ENCODE data around the gene TRIM72. TPM values are rescaled to one million over a fixed set of nuclear protein-coding genes. Genes with fewer than 3 reads are reported as not detected.

The TRIM72 gene
- total RNA-seq, 1 donor from 2014 or later, result 0.04 TPM

DNA sequence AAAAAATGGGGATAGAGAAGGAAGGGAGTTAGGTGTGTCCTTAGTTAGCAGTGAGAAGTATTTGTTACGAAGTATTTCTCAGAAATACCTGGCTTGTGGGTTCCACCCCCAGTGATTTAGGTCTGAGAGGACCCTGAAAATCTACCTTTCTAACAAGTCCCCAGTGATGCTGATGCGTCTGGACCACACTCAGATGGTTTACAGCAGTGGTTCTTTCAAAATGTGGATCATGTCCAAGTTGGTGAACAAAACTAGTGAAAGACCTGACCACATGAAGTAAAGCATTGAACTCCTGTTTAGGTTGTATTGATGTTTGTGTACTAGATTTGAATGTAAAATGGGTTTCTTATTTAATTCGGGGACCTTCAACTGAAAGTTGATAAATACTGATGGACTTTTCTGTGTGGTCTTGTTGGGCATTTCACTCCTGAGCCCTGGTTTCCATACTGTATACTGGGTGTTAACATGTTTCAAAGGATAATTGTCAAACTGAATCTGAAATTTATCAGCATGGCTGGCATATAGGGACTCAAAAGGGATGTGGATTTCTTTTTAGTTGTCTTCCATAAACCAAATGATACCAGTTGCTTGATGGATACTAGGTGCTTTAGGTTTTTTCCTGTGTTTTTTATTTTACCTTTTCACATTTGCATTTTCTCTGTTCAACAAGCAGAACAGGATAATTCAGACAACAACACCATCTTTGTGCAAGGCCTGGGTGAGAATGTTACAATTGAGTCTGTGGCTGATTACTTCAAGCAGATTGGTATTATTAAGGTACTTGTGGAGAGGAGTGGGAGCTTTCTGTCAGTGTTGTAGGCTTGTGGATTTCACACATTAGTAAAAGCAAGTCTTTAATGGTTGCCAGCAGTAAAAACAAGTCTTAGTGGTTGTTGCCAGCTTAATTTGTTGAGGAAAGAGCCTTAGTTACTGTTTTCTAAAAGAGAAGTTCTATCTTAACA lies 25.2 kb upstream of the TRIM72 start:
- no peaks in the 10 kb centered on the region for H3K9me3 Mint-ChIP-seq
- no peak overlapping the region for H3K27ac Mint-ChIP-seq
- TF ChIP-seq, protein P1, sequence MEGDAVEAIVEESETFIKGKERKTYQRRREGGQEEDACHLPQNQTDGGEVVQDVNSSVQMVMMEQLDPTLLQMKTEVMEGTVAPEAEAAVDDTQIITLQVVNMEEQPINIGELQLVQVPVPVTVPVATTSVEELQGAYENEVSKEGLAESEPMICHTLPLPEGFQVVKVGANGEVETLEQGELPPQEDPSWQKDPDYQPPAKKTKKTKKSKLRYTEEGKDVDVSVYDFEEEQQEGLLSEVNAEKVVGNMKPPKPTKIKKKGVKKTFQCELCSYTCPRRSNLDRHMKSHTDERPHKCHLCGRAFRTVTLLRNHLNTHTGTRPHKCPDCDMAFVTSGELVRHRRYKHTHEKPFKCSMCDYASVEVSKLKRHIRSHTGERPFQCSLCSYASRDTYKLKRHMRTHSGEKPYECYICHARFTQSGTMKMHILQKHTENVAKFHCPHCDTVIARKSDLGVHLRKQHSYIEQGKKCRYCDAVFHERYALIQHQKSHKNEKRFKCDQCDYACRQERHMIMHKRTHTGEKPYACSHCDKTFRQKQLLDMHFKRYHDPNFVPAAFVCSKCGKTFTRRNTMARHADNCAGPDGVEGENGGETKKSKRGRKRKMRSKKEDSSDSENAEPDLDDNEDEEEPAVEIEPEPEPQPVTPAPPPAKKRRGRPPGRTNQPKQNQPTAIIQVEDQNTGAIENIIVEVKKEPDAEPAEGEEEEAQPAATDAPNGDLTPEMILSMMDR (IDR thresholded peaks at IDR 0.05; ENCODE audit: unreplicated experiment), result no peak
- no peak for DNase-seq (ENCODE audit: low spot score in 2 of 2, unreplicated experiment in 2 of 2)
- H3K4me3 Mint-ChIP-seq, result no peak overlapping the region
- H3K4me1 Mint-ChIP-seq, result peaks cover 4% of the 10 kb centered on the region
- peaks cover 72% of the 10 kb centered on the region for H3K36me3 Mint-ChIP-seq
- no peaks in the 10 kb centered on the region for H3K27me3 Mint-ChIP-seq (ENCODE audit: low read depth)

DNA sequence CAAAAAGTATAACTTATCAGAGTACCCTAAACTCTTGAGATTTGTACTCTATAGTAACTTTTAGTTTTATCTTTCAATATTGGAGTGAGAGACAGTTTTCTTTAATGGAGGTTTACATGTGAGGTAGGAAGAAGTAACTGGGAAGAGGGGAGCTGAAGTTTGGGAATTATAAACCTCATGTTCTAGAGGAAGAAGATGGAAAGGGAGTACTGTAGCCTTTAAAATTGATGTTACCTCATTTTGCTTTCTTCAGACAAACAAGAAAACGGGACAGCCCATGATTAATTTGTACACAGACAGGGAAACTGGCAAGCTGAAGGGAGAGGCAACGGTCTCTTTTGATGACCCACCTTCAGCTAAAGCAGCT lies 24.5 kb upstream of the TRIM72 start:
- H3K27ac Mint-ChIP-seq, result no peak overlapping the region

DNA sequence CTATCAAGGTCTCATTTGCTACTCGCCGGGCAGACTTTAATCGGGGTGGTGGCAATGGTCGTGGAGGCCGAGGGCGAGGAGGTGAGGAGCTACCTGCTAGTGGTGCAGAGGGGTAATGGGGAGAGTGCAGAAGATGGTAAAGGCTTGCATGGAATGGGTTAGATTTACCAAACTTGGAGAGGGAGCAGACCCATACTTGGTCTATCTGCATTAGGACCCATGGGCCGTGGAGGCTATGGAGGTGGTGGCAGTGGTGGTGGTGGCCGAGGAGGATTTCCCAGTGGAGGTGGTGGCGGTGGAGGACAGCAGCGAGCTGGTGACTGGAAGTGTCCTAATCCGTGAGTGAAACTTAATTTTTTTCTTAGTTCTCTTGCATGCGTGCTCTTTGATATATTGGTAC lies 23.9 kb upstream of the TRIM72 start:
- TF ChIP-seq, protein P1 (IDR thresholded peaks at IDR 0.05; ENCODE audit: unreplicated experiment), result no peak
- no peak for DNase-seq (ENCODE audit: low spot score in 2 of 2, unreplicated experiment in 2 of 2)
- H3K4me1 Mint-ChIP-seq, result no peaks in the 10 kb centered on the region
- no peaks in the 10 kb centered on the region for H3K27me3 Mint-ChIP-seq (ENCODE audit: low read depth)
- H3K36me3 Mint-ChIP-seq, result peaks cover 75% of the 10 kb centered on the region
- H3K27ac Mint-ChIP-seq, result no peak overlapping the region
- H3K9me3 Mint-ChIP-seq, result no peaks in the 10 kb centered on the region
- no peak overlapping the region for H3K4me3 Mint-ChIP-seq

More for the DNA sequence above, 24.5 kb upstream of the TRIM72 start:
- H3K27me3 Mint-ChIP-seq (ENCODE audit: low read depth), result no peaks in the 10 kb centered on the region
- no peak for DNase-seq (ENCODE audit: low spot score in 2 of 2, unreplicated experiment in 2 of 2)
- H3K4me3 Mint-ChIP-seq, result no peak overlapping the region
- H3K36me3 Mint-ChIP-seq, result peaks cover 75% of the 10 kb centered on the region
- TF ChIP-seq, protein P1 (IDR thresholded peaks at IDR 0.05; ENCODE audit: unreplicated experiment), result no peak
- H3K4me1 Mint-ChIP-seq, result no peaks in the 10 kb centered on the region
- H3K9me3 Mint-ChIP-seq, result no peaks in the 10 kb centered on the region

DNA sequence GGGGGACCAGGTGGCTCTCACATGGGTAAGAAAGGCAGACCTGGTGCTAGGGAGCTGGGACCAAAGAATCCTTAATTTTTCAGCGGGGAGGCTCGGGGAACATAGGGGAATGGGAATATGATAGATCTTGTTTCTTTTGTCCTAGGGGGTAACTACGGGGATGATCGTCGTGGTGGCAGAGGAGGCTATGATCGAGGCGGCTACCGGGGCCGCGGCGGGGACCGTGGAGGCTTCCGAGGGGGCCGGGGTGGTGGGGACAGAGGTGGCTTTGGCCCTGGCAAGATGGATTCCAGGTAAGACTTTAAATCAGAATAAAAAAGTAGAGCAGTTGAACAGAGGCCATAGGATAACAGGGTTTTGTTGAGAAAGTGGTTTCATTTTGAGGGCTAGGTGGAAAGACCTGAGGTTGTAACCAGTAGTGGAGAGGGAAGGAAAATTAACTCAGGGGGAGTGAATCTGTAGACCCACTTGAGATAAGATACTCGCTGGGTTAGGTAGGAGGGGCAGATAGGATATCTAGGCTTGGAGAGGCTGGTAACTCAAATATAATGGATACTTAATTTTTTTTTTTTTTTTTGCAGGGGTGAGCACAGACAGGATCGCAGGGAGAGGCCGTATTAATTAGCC lies 23.0 kb upstream of the TRIM72 start:
- Mint-ChIP-seq H3K36me3 (peaks cover 71% of the 10 kb centered on the region), H3K4me1 (no peaks in the 10 kb centered on the region), H3K27ac (no peak overlapping the region), H3K4me3 (no peak overlapping the region), H3K9me3 (no peaks in the 10 kb centered on the region), H3K27me3 (ENCODE audit: low read depth) (no peaks in the 10 kb centered on the region)
- TF ChIP-seq, protein P1 (IDR thresholded peaks at IDR 0.05; ENCODE audit: unreplicated experiment), result no peak
- no peak for DNase-seq (ENCODE audit: low spot score in 2 of 2, unreplicated experiment in 2 of 2)

DNA sequence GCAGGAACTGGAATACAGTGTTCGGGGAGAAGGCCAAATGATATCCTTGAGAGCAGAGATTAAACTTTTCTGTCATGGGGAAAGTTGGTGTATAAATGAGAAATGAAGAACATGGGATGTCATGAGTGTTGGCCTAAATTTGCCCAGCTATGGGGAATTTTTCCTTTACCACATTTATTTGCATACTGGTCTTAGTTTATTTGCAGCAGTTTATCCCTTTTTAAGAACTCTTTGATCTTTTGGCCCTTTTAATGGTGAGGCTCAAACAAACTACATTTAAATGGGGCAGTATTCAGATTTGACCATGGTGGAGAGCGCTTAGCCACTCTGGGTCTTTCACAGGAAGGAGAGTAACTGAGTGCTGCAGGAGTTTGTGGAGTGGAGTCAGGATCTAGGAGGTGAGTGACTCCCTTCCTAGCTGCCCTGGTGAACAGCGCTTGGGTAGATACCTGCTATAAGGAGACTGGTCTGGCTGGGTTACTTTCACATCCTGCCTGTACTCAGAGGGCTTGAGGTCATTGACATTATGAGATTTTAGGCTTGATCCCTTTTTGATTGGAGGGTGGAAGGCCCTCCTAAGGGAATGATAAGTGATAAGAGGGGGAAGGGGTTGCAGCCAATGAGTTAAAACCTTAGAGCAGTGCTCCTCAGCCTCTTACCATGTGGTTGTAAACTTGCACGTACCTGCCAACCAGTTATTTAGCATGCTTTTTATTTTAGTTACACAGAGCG lies 22.1 kb upstream of the TRIM72 start:
- H3K9me3 Mint-ChIP-seq, result no peaks in the 10 kb centered on the region
- TF ChIP-seq, protein P1 (IDR thresholded peaks at IDR 0.05; ENCODE audit: unreplicated experiment), result no peak
- no peak overlapping the region for H3K4me3 Mint-ChIP-seq
- H3K27ac Mint-ChIP-seq, result peak overlapping the region; percentile 19
- H3K27me3 Mint-ChIP-seq (ENCODE audit: low read depth), result no peaks in the 10 kb centered on the region
- no peak for DNase-seq (ENCODE audit: low spot score in 2 of 2, unreplicated experiment in 2 of 2)
- peaks cover 67% of the 10 kb centered on the region for H3K36me3 Mint-ChIP-seq
- H3K4me1 Mint-ChIP-seq, result no peaks in the 10 kb centered on the region

All from mesothelial cell of epicardium (in vitro differentiated cells).